ENCODE data around the gene CPAMD8.
"Not testable (repeated sequence)": the region's sequence is repeated elsewhere in the genome, so short reads cannot be mapped to it uniquely, and the experiment has no call there.

Gene CPAMD8

DNA sequence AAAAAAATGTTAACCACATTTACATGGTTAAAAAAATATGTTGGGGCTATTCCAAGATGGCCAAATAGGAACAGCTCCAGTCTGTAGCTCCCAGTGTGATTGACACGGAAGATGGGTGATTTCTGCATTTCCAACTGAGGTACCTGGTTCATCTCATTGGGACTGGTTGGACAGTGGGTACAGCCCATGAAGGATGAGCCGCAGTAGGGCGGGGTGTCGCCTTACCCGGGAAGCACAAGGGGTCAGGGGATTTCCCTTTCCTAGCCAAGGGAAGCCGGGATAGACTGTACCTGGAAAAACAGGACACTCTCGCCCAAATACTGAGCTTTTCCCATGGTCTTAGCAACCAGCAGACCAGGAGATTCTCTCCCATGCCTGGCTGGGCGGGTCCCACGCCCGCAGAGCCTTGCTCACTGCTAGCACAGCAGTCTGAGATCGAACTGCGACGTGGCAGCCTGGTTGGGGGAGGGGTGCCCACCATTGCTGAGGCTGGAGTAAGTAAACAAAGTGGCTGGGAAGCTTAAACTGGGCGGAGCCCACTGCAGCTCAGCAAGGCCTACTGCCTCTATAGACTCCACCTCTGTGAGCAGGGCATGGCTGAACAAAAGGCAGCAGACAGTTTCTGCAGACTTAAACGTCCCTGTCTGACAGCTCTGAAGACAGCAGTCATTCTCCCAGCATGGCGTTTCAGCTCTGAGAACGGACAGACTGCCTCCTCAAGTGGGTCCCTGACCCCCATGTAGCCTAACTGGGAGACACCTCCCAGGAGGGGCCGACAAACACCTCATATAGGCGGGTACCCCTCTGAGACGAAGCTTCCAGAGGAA is 65.4 kb downstream of the CPAMD8 start:
- peaks cover 17% of the 10 kb centered on the region for H3K27me3 Mint-ChIP-seq

DNA sequence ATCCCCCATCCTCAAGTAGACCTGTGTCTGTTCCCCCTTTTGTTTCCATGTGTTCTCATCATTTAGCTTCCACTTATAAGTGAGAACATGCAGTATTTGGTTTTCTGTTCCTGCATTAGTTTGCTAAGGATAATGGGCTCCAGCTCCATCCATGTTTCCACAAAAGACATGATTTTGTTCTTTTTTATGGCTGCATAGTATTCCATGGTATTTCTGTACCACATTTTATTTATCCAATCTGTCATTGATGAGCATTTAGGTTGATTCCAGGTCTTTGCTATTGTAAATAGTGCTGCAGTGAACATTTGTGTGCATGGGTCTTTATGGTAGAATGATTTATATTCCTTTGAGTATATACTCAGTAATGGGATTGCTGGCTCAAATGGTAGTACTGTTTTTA is 68.3 kb downstream of the CPAMD8 start:
- not testable (repeated sequence) for H3K4me3 Mint-ChIP-seq; H3K27me3 Mint-ChIP-seq; H3K27ac Mint-ChIP-seq; H3K9me3 Mint-ChIP-seq; H3K36me3 Mint-ChIP-seq (ENCODE audit: low read depth)
- intact Hi-C loops (cut with micrococcal nuclease) = loop anchor here (10.0 kb wide), 1 partner anchor 77 kb away; no protein-coding TSS in a partner anchor
- peaks cover 68% of the 10 kb centered on the region for H3K4me1 Mint-ChIP-seq (ENCODE audit: low read depth)

More for the DNA sequence above, 65.4 kb downstream of the CPAMD8 start:
- H3K9me3 Mint-ChIP-seq; H3K4me3 Mint-ChIP-seq; intact Hi-C loops (cut with micrococcal nuclease); H3K36me3 Mint-ChIP-seq (ENCODE audit: low read depth): not testable (repeated sequence)
- Mint-ChIP-seq H3K27ac (peak overlapping the region; percentile 45), H3K4me1 (ENCODE audit: low read depth) (peaks cover 47% of the 10 kb centered on the region)

DNA sequence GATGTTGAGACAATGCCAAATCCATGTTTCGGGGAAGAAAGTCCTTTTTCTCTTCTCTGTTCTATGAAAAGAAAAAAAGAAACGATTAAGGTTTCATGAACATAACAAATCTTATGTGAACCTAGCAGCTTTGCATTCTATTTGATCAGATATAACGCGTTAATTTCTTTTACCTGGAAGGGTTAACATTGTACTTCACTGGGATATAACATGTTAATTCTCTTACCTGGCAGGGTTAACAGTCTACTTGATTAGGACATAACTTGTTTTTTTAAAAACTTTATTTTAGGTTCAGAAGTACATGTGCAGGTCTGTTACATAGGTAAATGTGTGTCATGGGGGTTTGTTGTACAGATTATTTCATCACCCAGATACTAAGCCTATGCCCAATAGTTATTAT is 68.8 kb downstream of the CPAMD8 start:
- no peaks in the 10 kb centered on the region for H3K9me3 Mint-ChIP-seq
- H3K4me1 Mint-ChIP-seq (ENCODE audit: low read depth) = peaks cover 67% of the 10 kb centered on the region
- peak overlapping the region; percentile 68 for H3K27ac Mint-ChIP-seq
- peaks cover 3% of the 10 kb centered on the region for H3K27me3 Mint-ChIP-seq
- no peak overlapping the region for H3K4me3 Mint-ChIP-seq
- no peaks in the 10 kb centered on the region for H3K36me3 Mint-ChIP-seq (ENCODE audit: low read depth)
- intact Hi-C loops (cut with micrococcal nuclease) = loop anchor here (10.0 kb wide), 1 partner anchor 77 kb away; no protein-coding TSS in a partner anchor

DNA sequence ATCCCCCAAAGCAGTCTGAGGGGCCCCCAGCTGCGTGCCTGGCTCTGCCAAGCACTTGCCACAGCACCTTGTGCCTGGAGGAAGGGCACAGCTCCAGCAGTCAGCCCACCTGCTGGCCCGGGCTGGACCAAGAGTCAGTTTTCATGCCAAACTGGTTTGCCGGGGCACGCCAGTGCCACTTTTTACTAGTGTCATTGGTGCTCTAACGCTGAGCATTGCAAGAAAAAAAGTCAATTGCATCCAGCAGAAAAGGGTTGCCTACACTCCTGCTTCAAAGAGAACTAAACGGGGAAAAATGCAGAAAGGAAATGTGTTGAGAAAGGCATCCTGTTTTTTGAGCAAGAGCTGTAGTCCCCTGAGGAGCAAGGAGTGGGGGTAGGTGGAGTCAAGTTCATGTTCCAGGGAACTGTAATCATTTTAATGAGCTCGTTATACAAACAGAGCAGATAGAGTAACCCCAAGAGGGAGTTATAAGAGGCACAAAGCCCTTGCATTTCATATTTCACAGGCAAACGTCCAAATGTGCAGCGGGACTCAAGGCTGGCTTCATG is 69.4 kb downstream of the CPAMD8 start:
- Mint-ChIP-seq H3K9me3 (no peaks in the 10 kb centered on the region), H3K4me3 (no peak overlapping the region), H3K36me3 (ENCODE audit: low read depth) (no peaks in the 10 kb centered on the region), H3K4me1 (ENCODE audit: low read depth) (peaks cover 62% of the 10 kb centered on the region), H3K27ac (peak overlapping the region; percentile 68), H3K27me3 (peaks cover 2% of the 10 kb centered on the region)
- intact Hi-C loops (cut with micrococcal nuclease) = loop anchor here (10.0 kb wide), 1 partner anchor 78 kb away; no protein-coding TSS in a partner anchor

DNA sequence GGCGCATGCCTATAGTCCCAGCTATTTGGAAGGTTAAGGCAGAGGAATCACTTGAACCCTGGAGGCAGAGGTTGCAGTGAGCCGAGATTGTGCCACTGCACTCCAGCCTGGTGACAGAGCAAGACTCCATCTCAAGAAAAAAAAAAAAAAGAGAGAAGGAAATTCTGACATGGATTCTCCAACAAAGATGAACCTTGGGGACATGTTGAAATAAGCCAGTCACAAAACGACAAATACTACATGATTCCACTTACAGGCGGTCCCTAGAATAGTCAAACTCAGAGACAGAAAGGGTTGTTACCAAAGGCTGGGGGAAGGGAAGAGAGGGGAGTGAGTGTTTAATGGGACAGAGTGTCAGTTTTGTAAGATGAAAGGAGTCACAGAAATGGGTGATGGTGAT is 71.4 kb downstream of the CPAMD8 start:
- no peak overlapping the region for H3K4me3 Mint-ChIP-seq
- intact Hi-C loops (cut with micrococcal nuclease) = loop anchor here (10.0 kb wide), 1 partner anchor 80 kb away; no protein-coding TSS in a partner anchor

DNA sequence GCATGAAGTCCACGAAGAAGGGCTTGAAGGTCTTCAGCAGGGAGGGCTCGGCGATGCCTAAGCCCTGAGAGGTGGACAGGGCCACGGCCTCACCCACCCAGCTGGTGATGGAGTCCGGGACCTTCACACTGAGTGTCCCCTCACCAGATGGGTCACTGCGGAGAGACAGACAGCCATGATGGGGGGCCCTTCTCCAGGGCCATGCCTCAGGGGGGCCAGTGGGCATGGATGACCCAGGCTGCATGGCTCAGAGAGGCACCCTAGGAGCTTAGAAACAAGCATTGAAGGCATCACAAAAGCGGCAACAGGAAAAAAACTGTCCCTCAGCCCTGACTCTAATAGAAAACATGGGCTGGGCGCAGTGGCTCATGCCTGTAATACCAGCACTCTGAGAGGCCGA is 74.6 kb downstream of the CPAMD8 start:
- H3K9me3 Mint-ChIP-seq = no peaks in the 10 kb centered on the region
- no peaks in the 10 kb centered on the region for H3K36me3 Mint-ChIP-seq (ENCODE audit: low read depth)
- H3K27me3 Mint-ChIP-seq = peaks cover 10% of the 10 kb centered on the region
- peak overlapping the region; percentile 10 for H3K27ac Mint-ChIP-seq
- no peak overlapping the region for H3K4me3 Mint-ChIP-seq
- intact Hi-C loops (cut with micrococcal nuclease) = loop anchor here (10.0 kb wide), 1 partner anchor 83 kb away; no protein-coding TSS in a partner anchor
- H3K4me1 Mint-ChIP-seq (ENCODE audit: low read depth) = peaks cover 33% of the 10 kb centered on the region

More for the DNA sequence above, 71.4 kb downstream of the CPAMD8 start:
- no peaks in the 10 kb centered on the region for H3K9me3 Mint-ChIP-seq
- peak overlapping the region; percentile 78 for H3K27ac Mint-ChIP-seq
- no peaks in the 10 kb centered on the region for H3K36me3 Mint-ChIP-seq (ENCODE audit: low read depth)
- H3K27me3 Mint-ChIP-seq = no peaks in the 10 kb centered on the region
- peaks cover 59% of the 10 kb centered on the region for H3K4me1 Mint-ChIP-seq (ENCODE audit: low read depth)

DNA sequence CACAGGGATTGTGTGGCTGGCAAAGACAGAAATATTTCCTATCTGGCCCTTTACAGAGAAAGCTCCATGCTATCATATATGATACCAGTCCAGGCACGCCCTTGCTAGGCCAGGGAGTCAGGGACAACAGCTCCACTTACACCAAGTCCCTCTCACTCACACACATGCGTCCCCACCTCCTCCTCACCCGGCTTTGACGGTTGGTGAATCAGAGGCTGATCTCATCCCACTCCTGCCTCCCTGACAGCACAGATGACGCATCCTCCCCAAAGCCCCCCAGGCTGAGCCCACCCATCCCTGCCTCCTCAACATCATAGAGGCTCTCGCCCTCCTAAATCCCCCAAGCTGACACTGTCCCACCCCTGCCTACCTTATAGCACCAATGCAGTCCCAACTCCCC is 75.1 kb downstream of the CPAMD8 start:
- Mint-ChIP-seq H3K9me3 (no peaks in the 10 kb centered on the region), H3K4me3 (no peak overlapping the region), H3K36me3 (ENCODE audit: low read depth) (no peaks in the 10 kb centered on the region), H3K27ac (peak overlapping the region; percentile 10), H3K27me3 (peaks cover 10% of the 10 kb centered on the region), H3K4me1 (ENCODE audit: low read depth) (peaks cover 29% of the 10 kb centered on the region)
- intact Hi-C loops (cut with micrococcal nuclease) = loop anchor here (10.0 kb wide), 1 partner anchor 83 kb away; no protein-coding TSS in a partner anchor

DNA sequence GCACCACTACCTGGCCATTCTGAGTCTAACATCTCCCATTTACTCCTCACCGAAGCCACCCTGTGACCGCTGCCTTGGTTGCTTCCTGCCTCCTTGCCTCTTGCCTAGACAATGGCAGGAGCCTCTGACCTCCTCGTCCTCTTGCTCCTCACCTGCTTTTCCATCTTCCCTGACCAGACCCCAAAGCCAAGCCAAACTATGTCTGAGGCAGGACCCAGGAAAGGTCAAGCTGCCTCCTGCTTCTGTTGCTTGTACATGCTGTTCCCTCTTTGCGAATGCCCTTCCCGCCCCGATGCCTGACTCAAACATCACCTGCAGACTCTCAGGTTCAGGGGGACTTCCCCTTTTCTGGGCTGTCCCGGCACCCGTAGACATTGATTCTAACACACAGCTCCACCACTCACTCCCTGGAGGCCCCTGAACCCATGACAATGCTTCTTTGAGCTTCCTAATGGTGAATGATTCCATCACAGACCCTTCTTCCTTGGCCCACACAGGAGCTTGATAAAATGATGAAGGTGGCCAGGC is 77.0 kb downstream of the CPAMD8 start:
- intact Hi-C loops (cut with micrococcal nuclease) = loop anchor here (10.0 kb wide), 1 partner anchor 85 kb away; no protein-coding TSS in a partner anchor
- Mint-ChIP-seq H3K4me3 (no peak overlapping the region), H3K4me1 (ENCODE audit: low read depth) (peaks cover 18% of the 10 kb centered on the region), H3K27me3 (peaks cover 10% of the 10 kb centered on the region), H3K9me3 (no peaks in the 10 kb centered on the region), H3K36me3 (ENCODE audit: low read depth) (no peaks in the 10 kb centered on the region), H3K27ac (no peak overlapping the region)

DNA sequence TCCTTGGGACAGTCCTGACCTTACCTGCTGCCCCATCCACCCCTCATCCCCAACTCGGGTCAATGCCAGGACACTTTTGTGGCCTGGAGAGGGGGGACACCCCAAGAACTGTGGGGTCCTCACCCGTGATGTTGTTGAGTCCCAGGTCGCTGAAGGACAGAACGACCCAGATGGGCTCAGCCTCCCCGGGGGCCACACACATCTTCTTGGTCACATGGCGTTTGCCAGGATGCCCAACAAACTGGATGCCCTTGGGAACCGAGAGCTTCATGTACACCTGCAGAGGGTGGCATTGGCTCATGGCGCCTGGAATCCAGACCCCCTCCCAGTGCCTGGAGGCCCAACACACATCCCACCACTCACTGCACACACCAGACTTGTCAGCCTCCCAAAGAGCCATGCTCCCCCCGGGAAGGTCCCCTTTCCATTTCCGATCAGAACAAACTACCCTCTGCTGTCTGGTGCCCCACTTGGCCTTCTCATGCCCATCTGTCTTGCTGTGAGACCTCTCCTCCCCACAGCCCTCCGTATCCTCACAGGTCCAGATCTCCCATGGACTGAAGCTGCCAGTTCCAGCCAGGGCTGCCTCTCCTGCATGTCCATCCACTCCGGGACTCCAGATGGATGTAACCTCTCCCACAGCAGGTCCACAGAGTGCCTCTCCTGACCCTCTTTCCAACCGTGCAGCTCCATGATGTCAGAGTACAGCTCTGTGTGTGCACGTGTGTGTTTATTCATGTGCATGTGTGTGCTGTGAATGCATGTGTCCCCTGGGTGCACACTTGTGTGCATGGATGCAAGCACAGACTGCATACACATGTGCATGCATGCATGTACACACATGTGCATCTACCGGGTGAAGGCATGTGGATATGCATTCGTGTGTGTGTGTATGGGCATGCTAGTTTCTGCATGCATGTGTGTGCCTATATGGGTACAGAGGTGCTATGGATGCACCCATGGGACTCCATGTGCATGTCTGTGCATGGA is 79.4 kb downstream of the CPAMD8 start:
- no peaks in the 10 kb centered on the region for H3K9me3 Mint-ChIP-seq
- intact Hi-C loops (cut with micrococcal nuclease) = no loop called here
- no peak overlapping the region for H3K4me3 Mint-ChIP-seq
- H3K27ac Mint-ChIP-seq = no peak overlapping the region
- peaks cover 7% of the 10 kb centered on the region for H3K4me1 Mint-ChIP-seq (ENCODE audit: low read depth)
- peaks cover 10% of the 10 kb centered on the region for H3K27me3 Mint-ChIP-seq
- H3K36me3 Mint-ChIP-seq (ENCODE audit: low read depth) = no peaks in the 10 kb centered on the region

DNA sequence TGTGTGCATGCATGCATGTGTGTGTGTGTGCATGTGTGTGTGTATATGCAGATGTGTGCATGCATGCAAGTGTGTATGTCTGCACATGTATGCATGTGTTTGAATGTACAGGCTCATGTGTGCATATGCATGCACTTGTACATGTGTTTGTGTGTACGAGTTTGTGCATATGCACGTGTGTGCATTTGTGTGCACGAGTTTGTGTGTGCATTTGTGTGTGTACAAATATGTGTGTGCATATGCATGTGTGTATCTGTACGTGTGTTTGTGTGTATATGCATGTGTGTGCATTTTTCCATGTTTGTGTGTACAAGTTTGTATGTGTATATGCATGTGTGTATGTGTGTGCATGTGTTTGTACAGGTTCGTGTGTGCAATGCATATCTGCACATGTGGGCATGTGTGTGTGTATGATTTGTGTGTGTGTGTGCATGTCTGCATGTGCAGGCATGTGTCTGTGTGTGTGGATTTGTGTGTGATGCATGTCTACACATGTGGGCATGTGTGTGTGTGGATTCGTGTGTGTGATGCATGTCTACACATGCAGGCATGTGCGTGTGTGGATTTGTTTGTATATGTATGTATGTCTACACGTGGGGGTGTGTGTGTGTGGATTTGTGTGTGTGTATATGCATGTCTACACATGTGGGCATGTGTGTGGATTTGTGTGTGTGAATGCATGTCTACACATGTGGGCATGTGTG is 80.7 kb downstream of the CPAMD8 start:
- Mint-ChIP-seq H3K36me3 (ENCODE audit: low read depth) (no peaks in the 10 kb centered on the region), H3K27me3 (peaks cover 10% of the 10 kb centered on the region), H3K4me1 (ENCODE audit: low read depth) (peaks cover 7% of the 10 kb centered on the region), H3K9me3 (no peaks in the 10 kb centered on the region), H3K4me3 (no peak overlapping the region), H3K27ac (no peak overlapping the region)
- intact Hi-C loops (cut with micrococcal nuclease) = no loop called here

DNA sequence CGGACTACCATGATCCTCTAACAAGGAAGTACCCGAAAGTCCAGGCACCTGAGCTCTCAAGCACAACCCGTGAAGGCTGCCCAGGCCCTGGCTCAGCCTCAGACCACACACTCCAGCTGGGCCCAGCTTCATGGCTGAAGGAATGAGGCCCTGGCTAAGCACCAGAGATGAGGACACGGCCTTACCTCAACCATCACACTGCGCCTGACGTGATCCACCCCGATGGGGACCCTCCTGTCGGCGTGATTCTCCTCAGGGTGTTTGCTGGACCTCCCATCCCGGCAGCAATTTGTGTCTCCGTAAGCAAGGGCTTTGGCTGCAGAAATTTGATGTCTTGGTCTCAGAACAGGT is 81.3 kb downstream of the CPAMD8 start:
- Mint-ChIP-seq H3K27me3 (peaks cover 10% of the 10 kb centered on the region), H3K27ac (no peak overlapping the region), H3K9me3 (no peaks in the 10 kb centered on the region), H3K4me1 (ENCODE audit: low read depth) (peaks cover 7% of the 10 kb centered on the region), H3K36me3 (ENCODE audit: low read depth) (no peaks in the 10 kb centered on the region), H3K4me3 (no peak overlapping the region)
- intact Hi-C loops (cut with micrococcal nuclease) = no loop called here

DNA sequence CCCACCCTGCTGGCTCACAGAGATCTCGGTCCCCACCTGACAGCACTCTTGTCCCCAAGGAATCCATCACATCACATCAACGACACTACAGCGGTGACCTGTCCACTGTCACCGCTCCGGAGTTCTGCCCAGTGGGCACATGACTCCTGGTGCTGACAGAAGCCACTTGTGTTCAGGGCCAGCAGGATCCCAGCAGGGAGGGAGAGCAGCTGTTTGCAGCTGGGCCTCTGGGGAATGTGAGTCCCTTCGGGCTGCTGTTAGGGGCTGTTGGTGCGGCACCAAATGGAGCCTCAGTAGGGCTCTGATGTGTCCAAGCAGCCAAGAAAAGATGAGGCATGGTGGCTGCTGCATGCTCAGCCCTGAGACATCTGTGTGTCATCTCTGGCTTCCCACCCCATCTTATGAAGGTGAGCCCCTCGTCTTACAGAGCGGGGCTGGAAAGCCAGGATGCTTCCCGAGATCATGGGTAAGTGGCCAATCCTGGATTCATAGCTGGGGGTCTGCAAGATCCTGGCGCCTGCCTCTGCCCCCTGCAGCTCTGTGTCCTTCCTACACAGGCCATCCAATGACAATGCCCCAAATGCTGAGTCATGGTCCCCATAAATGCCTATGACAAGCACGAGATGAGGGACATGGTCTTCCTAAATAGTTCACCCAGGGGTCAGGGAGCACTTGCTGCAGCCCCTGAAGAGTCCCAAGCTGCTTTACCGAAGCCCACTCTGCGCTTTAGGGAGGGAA is 81.8 kb downstream of the CPAMD8 start:
- Mint-ChIP-seq H3K4me1 (ENCODE audit: low read depth) (peaks cover 7% of the 10 kb centered on the region), H3K27me3 (peaks cover 10% of the 10 kb centered on the region), H3K4me3 (no peak overlapping the region), H3K9me3 (no peaks in the 10 kb centered on the region), H3K36me3 (ENCODE audit: low read depth) (no peaks in the 10 kb centered on the region), H3K27ac (no peak overlapping the region)
- intact Hi-C loops (cut with micrococcal nuclease) = no loop called here

Measured in dendritic cell treated with granulocyte-macrophage colony-stimulating factor and Interleukin-4, amounts not matched to agents 40 ng/mL and 50 ng/mL, for 4 days (primary cell).